NT2/D1 (cell line): ENCODE data around the gene XPNPEP2.

ENCODE experiments used
- DNase-seq: peaks from one replicate; pipeline ENCODE4 v3.0.0-alpha.2; 2011; ENCODE audit warnings: low read depth, low spot score
- H3K27me3 ChIP-seq: 2 replicates; pipeline ENCODE4 v1.6.0; 2011; ENCODE audit warnings: mild to moderate bottlenecking; ENCODE audit not compliant: insufficient read length, insufficient read depth
- H3K36me3 ChIP-seq: 2 replicates; pipeline ENCODE4 v1.6.1; 2011; ENCODE audit warnings: mild to moderate bottlenecking, low read length, mixed read lengths; ENCODE audit not compliant: insufficient read depth, insufficient read length
- H3K4me1 ChIP-seq: 2 replicates; pipeline ENCODE4 v1.5.1; 2011; ENCODE audit not compliant: insufficient read depth, insufficient read length
- H3K4me3 ChIP-seq: 2 replicates; pipeline ENCODE4 v1.5.1; 2011; ENCODE audit warnings: low read depth; ENCODE audit not compliant: insufficient read length
- H3K9ac ChIP-seq: 2 replicates; pipeline ENCODE4 v1.6.0; 2011; ENCODE audit warnings: low read depth; ENCODE audit not compliant: insufficient read length
- H3K9me3 ChIP-seq: 2 replicates; pipeline ENCODE4 v1.5.1; 2011; ENCODE audit warnings: mild to moderate bottlenecking, low read length; ENCODE audit not compliant: insufficient read depth
- SUZ12 ChIP-seq: IDR thresholded peaks from 2 replicates; pipeline ENCODE4 v1.6.1; 2011; ENCODE audit not compliant: insufficient read length, insufficient read depth; ENCODE audit errors: extremely low read depth
- YY1 ChIP-seq: IDR thresholded peaks from 2 replicates; pipeline ENCODE4 v1.6.1; 2011; ENCODE audit not compliant: insufficient read length, insufficient read depth
- ZNF274 ChIP-seq: IDR thresholded peaks from 2 replicates; pipeline ENCODE4 v1.6.1; 2011; ENCODE audit warnings: mild to moderate bottlenecking, low read depth, low read length

Gene XPNPEP2

GRCh38 chrX:129738466-129739308 lies at the start of gene XPNPEP2:
TSS of gene XPNPEP2 (plus strand) at chrX:129738979. CDS start at chrX:129739214, 235 bp downstream.
- H3K9me3 ChIP-seq: no peaks in the 10 kb centered on the region
- H3K27me3 ChIP-seq: no peaks in the 10 kb centered on the region
- H3K9ac ChIP-seq: no peak within 1 kb of the TSS
- TF ChIP-seq ZNF274: no peak
- TF ChIP-seq SUZ12: no peak
- TF ChIP-seq YY1: no peak
- no peak for DNase-seq
- H3K36me3 ChIP-seq: no peaks in the 10 kb centered on the region
- no peak within 1 kb of the TSS for H3K4me3 ChIP-seq
- no peaks in the 10 kb centered on the region for H3K4me1 ChIP-seq

DNA sequence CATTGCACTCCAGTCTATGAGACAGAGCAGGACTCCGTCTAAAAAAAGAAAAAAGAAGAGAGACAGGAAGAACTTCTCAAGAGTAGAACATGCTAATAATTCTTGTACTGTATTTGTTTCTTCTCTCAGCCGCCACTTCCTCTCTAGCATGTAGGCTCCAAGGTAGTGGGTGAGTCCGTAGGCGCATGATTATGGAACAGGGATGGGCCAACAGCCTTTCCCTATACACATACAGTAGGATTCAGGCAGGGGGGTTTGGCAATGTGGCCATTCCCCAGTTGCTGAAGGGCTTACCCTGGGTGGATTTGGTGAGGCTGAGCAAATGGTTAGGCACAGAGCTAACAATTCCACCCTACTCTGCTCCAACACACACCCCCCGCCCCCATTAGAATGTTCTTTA lies 49.0 kb upstream of the XPNPEP2 start:
- Histone ChIP-seq H3K4me3 (no peak overlapping the region), H3K4me1 (no peaks in the 10 kb centered on the region), H3K9ac (no peak overlapping the region), H3K9me3 (no peaks in the 10 kb centered on the region), H3K27me3 (no peaks in the 10 kb centered on the region), H3K36me3 (no peaks in the 10 kb centered on the region)
- DNase-seq: no peak
- TF ChIP-seq YY1 (no peak), SUZ12 (no peak), ZNF274 (no peak)

GRCh38 chrX:129690435-129690834 lies 48.3 kb upstream of the XPNPEP2 start:
- no peak for DNase-seq
- Histone ChIP-seq H3K9me3 (no peaks in the 10 kb centered on the region), H3K36me3 (no peaks in the 10 kb centered on the region), H3K9ac (no peak overlapping the region), H3K27me3 (no peaks in the 10 kb centered on the region), H3K4me3 (no peak overlapping the region), H3K4me1 (no peaks in the 10 kb centered on the region)
- TF ChIP-seq YY1: no peak
- no peak for TF ChIP-seq ZNF274
- no peak for TF ChIP-seq SUZ12

- Histone ChIP-seq H3K4me1 (no peaks in the 10 kb centered on the region), H3K9ac (no peak overlapping the region), H3K27me3 (no peaks in the 10 kb centered on the region), H3K36me3 (no peaks in the 10 kb centered on the region), H3K9me3 (no peaks in the 10 kb centered on the region), H3K4me3 (no peak overlapping the region)
- TF ChIP-seq YY1 (no peak), ZNF274 (no peak), SUZ12 (no peak)
- no peak for DNase-seq
Observed at GRCh38 chrX:129693354-129693753, 45.4 kb upstream of the XPNPEP2 start.

DNA sequence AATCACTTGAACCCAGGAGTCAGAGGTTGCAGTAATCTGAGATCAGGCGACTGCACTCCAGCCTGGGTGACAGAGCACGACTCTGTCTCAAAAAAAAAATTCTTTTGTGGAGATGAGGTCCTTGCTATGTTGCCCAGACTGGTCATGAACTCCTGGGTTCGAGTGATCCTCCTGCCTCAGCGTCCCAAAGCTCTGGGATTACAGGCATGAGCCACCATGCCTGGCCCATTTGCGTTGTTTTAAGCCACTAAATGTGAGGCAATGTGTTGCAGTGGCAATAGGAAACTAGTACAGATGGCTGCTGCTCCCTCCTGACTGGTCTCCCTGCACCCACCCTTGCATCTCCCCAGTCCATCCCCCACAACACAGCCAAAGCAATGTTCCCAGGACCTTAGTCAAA lies 44.0 kb upstream of the XPNPEP2 start:
- no peak for TF ChIP-seq SUZ12
- TF ChIP-seq YY1: no peak
- TF ChIP-seq ZNF274: no peak
- no peak for DNase-seq
- Histone ChIP-seq H3K36me3 (no peaks in the 10 kb centered on the region), H3K9me3 (no peaks in the 10 kb centered on the region), H3K4me3 (no peak overlapping the region), H3K9ac (no peak overlapping the region), H3K4me1 (no peaks in the 10 kb centered on the region), H3K27me3 (no peaks in the 10 kb centered on the region)

DNA sequence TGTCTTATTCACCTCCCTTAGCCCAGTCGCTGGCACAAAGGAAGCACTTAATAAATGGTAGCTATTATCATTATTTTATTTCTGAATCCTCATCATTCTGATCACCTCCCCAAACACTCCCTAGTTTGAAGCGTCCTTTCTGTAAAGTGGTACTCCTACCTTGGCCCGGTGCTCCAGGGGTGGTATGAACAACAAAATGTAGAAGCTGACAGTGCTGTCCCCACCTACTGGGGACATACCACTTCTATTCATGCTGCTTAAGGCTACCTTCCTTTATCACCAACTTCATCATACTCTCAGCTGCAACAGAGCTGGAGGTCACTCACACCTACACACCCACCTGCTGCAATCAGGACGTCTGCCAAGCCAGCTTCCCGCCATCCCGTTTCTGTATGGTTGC lies 43.2 kb upstream of the XPNPEP2 start:
- H3K27me3 ChIP-seq: no peaks in the 10 kb centered on the region
- no peaks in the 10 kb centered on the region for H3K4me1 ChIP-seq
- H3K4me3 ChIP-seq: no peak overlapping the region
- H3K9me3 ChIP-seq: no peaks in the 10 kb centered on the region
- TF ChIP-seq ZNF274 (no peak), YY1 (no peak), SUZ12 (no peak)
- no peaks in the 10 kb centered on the region for H3K36me3 ChIP-seq
- no peak overlapping the region for H3K9ac ChIP-seq
- DNase-seq: no peak

DNA sequence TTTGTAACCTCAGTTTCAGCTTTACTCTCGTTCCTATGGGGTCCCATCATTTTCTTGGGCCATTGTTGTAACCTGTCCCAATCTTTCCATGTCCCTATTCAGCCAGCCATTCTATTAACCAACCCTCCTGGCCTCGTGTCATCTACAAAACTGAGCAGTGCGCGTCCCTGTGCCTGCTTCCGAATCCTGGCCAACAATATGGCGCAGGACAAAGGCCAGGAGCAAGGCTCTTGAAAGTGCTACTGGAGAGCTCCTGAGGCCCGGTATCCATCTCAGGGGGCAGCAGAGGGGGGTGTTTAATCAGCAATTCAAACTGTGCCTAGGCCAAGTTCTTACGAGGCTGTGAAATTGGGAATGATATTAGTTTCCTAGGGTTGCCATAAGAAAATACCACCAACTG lies 42.8 kb upstream of the XPNPEP2 start:
- no peak for DNase-seq
- Histone ChIP-seq H3K36me3 (no peaks in the 10 kb centered on the region), H3K9ac (no peak overlapping the region), H3K9me3 (no peaks in the 10 kb centered on the region), H3K4me1 (no peaks in the 10 kb centered on the region), H3K27me3 (no peaks in the 10 kb centered on the region), H3K4me3 (no peak overlapping the region)
- TF ChIP-seq YY1: no peak
